HG03558 (cell line): ENCODE data around the gene ACHE.

Experiments
- ATAC-seq: cut with Tn5 transposase; IDR thresholded peaks from one replicate; pipeline ENCODE4 v1.9.1; 2021; ENCODE audit warnings: moderate number of reproducible peaks; ENCODE audit not compliant: unreplicated experiment; ENCODE audit errors: extremely low read depth

The ACHE gene

GRCh38 chr7:100897772-100898454, 2.2 kb upstream of the ACHE start:
- ATAC-seq, result no peak

DNA sequence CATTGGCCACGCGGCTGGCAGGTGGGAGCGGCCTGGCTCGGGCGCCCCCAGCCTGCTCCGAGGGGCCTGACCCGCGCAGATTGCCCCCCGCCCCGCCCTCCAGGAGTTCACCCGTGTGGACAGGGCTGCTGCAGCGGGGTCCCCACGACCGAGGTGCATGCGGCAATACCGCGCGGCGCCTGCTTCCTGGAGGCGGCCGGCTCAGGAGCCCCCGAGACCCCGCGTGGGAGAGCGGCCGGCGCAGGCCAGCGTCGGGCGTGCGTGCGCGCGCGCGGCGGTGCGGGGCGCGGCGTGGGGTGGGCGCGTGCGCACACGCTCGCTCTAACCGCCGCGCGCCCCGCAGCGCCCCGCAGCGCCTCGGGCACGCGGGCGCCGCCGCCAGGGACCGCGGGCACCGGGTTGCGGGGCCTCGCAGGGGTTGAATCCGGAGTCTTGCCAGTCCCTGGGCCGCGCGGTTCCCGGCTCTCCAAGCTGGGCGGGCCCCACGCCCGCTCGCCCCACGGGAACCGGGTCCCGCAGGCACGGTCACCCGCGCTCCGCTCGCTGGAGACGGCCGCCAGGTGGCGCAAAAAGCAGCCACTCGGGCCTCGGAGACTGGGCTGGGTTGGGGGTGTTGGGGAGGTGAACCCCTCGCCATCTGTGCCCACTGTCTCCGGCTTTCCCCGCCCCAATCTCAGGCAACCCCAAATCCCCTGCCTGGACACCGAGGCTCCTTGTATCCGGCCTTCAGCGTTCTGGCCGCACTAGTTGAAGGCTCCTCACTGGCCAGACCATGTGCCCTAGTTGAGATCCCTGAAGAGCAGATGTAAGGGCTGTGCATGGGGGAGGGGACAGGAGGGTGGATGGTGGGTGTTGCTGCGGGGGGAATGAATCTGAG, 1.3 kb upstream of the ACHE start:
- no peak for ATAC-seq

- ATAC-seq, result no peak
Measured at GRCh38 chr7:100895956-100896731, 456 bp upstream of the ACHE start.

DNA sequence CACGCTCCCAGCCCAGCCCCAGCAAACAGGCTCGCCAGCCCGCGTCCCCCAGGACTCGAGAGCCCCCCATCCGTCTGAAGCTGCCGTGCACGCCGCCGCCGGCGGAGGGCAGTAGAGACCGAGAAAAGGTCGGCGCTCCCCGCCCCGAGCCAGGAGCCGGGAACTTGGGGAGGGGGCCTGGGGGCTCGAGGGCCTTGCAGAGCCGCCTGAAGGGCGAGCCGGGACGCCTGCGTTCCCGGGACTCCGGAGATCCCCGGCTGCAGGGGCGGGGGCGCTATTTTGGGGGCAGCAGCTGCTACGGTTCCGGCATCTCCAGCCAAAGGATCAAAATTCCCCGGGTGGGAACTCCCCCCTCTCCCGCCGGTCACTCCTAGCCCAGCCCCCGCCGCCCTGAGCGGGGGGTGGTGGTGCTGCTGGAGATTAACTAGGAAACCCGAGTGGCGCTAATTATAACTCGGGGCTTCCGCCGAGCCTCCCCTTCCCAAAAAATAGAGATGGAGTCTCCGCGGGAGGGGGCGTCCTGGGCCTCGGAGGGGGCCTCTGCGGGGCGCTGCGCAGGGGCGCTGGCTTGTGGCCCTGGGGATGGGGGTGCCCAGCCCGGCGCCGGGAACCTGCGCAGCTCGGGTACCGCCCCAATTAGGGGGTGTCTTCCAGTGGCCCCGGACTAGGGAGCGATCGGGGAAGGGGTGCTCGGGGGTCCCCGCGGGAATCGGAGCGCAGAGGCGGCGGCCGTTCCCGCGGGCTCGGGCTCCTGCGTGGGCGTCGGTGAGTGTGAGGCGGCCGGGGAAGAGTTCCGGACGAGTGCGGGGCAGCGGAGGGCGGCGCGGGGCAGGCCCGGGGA, 608 bp downstream of the ACHE start:
- ATAC-seq, result no peak

DNA sequence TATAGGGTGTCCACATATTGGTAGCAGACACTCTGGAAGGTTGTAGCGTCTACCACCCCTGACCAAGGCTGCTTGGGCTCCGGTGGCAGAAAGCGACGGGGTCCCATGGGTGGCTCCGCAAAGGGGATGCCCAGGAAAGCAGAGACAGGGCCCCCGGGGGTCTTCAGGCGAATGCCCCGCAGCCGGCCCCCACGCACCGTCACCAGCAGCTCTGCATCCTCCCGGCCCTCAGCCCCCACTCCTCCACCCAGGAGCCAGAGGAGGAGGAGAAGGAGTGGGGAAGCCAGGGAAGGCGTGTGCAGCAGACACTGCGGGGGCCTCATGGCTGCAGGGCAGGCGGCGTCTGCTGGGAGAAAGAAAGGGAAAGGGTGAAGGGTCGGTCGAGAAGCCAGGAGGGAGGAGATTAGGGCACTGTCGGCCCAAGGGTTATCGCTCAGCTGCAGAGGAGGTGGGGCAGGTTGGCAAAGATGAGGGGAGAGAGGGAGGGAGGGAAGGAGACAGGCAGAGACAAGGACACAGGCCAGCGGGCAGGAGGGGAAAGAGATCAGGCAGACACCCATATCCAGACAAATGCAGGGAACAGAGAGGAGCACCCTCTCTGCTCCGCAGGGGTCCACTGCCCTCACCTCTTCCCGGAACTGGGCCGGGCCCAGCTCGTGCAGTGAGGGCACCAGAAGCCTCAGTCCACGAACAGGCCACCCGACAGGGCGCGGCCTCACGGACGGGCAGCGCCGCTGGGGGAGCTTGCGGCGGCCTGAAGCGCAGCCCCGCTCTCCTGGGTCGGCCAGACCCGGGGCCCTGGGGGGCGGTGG, 1.6 kb downstream of the ACHE start:
- ATAC-seq, result no peak

GRCh38 chr7:100893318-100893895, 2.3 kb downstream of the ACHE start:
- no peak for ATAC-seq

- no peak for ATAC-seq
Measured at GRCh38 chr7:100892364-100893317, 3.0 kb downstream of the ACHE start.

DNA sequence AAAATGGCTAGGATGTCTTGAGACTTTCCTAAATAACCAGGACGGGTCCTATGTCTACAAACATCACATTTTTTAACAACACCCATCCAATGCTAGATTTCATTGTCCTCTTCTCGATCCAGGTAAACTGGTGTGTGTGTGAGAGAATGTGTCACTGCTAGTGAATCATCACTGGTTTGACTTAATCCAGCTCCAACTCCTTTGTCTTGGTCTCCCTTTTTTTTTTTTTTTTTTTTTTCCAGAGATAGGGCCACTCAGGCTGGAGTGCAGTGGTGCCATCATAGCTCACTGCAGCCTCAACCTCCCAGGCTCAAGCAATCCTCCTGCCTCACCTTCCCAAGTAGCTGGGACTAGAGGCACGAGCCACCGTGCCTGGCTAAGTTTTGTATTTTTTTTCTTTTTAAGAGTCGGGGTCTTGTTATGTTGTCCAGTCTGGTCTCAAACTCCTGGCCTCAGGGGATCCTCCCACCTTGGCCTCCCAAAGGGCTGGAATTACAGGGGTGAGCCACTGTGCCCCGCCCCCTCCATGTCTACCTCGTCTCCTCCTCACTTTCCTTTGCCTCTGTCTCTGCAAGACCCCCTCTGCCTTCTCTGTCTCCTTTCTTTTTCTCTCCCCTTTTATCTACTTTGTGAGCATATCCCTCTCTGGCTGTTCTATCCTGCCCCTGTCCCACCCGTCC, 4.0 kb downstream of the ACHE start:
- ATAC-seq, result no peak

DNA sequence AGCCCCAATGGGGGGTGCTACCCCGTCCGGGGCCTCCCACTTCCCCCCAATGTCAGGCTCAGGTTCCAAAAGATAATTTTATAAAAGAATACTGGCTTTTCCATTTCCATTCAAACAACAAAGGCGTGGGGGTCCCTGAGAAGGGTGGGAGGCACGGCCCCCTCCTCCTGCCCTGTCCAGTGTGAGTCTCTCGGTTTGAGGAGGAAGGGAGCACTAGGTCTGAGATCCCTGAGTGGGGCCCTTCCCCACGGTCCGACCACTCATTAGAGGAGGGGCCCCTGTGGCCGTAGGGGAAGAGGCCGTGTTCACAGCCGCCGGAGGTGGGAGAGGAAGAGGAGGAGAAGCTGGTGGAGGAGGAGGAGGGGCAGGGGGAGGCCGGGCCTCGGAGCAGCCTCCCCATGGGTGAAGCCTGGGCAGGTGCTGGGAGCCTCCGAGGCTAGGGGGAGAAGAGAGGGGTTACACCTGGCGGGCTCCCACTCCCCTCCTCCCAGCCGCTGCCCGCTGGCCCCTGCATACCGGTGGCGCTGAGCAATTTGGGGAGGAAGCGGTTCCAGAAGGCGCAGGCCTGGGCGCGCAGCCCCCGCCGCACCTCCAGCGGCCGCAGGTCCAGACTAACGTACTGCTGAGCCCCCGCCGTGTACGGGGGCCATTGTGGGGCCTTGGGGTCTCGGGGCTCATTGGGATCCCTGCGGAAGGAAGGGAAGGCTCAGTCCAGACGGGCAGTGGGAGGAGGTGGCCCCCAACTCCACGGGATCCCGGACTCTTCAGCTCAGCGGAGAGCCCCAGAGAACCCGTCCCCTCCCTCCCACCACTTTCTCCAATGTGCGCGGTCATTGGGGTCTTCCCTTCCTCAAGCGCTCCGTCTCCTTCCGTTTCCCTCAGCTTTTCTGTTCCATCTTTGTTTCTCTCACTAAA, 4.8 kb downstream of the ACHE start:
- ATAC-seq, result no peak

DNA sequence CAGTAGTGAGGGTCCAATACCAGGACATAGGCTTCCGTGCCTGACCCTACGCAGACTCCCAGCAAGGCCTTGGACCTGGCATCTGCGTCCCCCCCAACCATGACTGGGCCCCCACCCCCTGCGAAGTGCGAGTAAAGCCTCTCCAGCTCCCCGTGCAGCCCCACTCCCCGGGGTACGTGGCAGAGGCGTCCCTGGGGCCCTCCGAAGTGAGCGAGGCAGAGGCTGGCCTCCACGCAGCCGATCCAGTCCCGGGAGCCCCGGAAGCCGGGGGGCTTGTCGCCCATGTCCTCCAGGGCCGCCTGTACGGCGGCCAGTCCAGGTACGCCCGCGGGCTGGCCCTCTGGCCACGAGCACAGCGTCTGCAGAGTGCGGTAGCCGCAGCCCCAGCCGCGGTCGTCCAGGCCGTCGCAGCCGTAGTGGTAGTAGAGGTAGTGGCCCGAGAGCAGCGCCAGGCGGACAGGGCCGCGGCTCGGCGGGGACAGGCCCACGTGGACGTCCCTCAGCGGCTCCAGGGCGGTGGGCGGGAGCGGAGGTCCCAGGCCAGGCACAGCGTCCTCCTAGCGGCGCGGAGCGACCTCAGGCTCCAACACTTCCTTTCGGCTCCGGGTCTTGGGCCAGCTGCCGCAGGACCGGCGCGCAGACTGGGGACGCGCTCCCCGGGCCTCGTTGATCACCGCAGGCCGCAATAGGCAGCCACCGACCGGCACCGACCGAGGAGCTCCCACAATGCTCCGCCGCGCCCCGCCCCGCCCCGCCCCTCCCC, 6.5 kb downstream of the ACHE start, which contains the start of gene UFSP1:
TSS of gene UFSP1 (minus strand) at position 728 of the 763 bp plus-strand sequence. CDS start at position 284, 444 bp downstream.
- no peak for ATAC-seq

GRCh38 chr7:100888291-100888987, 7.2 kb downstream of the ACHE start:
- ATAC-seq, result no peak

DNA sequence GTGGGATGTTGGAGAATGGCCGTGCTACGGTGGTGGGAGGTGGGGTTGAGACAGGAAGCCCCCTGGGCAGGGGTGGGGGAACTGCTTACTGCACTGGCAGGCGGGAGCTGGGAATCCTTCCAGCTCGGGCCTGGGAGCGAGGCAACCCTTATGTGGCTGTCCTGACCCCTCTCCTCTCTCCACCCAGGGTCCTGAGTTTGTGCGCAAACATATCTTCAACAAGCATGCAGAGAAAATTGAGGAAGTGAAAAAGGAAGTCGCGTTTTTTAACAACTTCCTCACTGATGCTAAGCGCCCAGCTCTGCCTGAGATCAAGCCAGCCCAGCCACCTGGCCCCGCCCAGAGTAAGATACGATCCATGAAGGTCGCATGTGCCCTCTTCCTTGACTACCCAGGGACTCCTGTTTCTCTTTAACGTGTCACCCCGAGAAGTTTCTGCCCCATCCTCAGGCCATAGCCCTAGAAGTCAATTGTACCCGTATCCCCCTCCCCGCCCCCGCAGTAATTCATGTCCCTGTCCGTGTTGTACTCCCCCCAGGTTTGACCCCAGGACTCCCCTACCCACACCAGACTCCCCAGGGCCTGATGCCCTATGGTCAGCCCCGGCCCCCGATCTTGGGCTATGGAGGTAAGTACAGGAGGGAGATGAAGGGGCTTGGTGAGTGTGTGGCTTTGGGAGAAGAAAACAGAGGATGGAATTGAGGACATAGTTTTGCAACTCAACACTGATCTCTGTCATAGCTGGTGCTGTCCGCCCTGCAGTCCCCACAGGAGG, 8.0 kb downstream of the ACHE start:
- ATAC-seq, result peak; percentile 33

- ATAC-seq, result no peak
Measured at GRCh38 chr7:100886936-100887515, 8.7 kb downstream of the ACHE start.
